GM19467 (cell line): ENCODE measurements around the gene CABS1.
A peak's percentile ranks its signal among the peaks of the same experiment; 100 is the strongest.

Experiments
- ATAC-seq: cut with Tn5 transposase; IDR thresholded peaks from one replicate; pipeline ENCODE4 v1.9.1; 2021; ENCODE audit warnings: mild to moderate bottlenecking, moderate library complexity; ENCODE audit not compliant: unreplicated experiment

Gene CABS1

DNA sequence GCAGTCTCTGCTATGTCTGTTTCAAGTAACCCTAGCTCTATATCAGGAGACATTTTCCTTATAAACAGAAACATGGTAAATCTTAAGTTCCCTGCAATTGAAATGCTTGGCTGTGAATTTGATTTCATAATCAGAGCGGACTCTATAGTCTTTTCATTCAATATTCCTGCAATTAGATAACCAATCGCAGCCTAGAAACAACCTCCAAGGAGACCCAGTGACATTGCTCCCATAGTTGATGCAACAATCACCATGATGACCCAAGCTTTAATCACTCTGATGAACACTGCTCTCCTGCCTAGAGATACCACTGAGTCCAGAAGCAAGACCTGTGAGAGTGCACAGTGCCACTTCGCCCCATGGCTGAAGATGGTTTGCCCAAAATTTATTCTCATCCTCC lies at the start of gene CABS1:
Gene CABS1 (plus strand): TSS at position 301 of the 400 bp plus-strand sequence. CDS start 59 bp downstream, at position 360.
- no peak for ATAC-seq

DNA sequence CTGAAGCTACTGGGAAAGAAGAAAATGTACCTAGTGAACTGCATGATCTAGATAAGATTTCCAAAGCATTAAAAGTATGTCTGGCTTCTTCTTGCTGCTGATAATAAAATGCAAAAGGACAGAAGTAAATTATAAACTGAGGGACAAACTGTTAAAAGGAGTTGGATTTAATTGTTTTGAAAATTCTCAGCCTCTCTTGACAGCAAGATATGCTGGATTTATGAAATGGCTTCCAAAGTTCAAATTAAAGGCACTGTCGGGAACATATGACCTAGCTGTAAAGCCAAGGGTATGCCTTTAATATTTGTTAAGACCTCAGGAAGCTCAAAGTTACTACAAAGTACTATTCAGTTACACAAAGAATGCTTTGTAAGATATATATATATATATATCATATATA lies 46.1 kb upstream of the CABS1 start:
- ATAC-seq, result no peak

DNA sequence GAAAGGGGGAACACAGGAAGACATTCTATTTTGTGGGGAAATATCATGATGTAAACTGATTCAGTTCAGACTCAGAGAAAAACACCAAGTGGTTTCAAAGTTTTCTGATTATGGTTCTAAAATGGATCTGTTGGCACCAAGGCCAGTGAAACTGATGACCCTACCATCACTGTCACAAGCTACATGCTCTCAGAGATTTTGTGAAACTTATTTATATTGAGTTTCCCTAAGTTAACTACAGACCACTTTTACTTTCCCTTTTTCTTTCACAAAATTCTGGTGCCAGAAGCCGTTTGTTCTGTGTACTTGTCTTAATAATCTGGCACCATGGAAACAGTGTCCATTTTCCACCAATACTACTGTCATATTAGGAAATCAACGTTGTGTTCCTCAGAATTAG lies 43.4 kb upstream of the CABS1 start:
- no peak for ATAC-seq

- ATAC-seq, result no peak
Measured at GRCh38 chr4:70297576-70297975, 37.2 kb upstream of the CABS1 start.

DNA sequence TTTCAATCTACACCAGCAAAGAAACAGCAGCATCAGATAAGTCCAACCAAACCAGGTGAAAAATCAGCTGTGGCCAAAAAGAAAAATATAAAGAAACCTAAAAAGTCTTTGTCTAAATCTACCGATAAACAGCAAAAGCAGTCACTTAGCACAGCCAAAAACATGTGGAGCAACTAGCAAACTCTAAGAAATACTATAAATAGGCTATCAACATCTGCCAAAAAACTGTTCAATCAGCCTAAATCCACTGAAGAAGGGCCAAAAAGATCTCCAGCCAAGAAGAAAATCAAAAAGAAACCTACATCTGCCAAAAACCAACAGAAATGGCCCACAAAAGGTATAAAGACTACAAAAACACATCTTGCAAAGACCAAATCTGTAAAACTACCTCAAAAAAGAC lies 36.7 kb upstream of the CABS1 start:
- no peak for ATAC-seq

- ATAC-seq, result no peak
Measured at GRCh38 chr4:70299643-70300042, 35.1 kb upstream of the CABS1 start.

DNA sequence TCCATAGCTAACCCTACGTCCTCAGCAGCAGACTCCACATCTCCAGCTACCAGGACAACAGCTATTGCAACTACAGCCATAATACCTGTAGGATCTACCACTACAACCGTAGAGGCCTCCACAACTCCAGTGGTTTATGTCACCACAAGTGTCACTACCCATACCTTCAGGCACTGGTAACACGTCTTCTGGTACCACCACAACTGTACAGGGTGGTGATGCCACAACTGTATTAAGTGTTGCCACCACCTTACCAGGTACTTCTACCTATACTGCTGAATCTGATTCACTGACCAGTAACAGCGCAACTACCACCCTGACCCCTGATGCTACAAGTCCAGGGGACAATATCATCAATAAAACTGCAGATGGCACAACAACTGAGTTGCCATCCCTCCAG lies 34.6 kb upstream of the CABS1 start:
- no peak for ATAC-seq

GRCh38 chr4:70303090-70303489 lies 31.7 kb upstream of the CABS1 start:
- no peak for ATAC-seq

DNA sequence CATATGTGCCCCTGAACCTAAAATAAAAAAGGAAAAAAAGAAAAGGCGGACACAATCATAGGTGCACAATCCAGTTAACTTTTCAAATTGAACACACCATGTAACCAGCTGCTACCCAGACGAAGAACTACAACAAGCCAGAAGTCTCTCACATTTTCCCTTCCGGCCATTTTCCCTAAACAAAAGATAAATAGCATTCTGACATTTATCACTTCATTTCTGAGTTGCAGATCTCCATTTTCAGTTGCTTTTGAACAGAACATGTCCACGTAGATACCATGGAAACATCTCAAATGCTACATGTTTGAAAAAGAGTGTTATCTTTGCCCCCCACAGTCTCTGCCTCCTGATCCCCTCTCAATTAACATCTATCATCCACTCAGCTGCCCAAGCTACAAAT lies 29.2 kb upstream of the CABS1 start:
- ATAC-seq, result no peak

GRCh38 chr4:70306076-70306475 lies 28.7 kb upstream of the CABS1 start:
- no peak for ATAC-seq

- ATAC-seq, result no peak
Measured at GRCh38 chr4:70313736-70314135, 21.0 kb upstream of the CABS1 start.

- ATAC-seq, result peak; percentile 81
Measured at GRCh38 chr4:70315928-70316327, 18.9 kb upstream of the CABS1 start.

- ATAC-seq, result no peak
Measured at GRCh38 chr4:70326052-70326451, 8.7 kb upstream of the CABS1 start.

DNA sequence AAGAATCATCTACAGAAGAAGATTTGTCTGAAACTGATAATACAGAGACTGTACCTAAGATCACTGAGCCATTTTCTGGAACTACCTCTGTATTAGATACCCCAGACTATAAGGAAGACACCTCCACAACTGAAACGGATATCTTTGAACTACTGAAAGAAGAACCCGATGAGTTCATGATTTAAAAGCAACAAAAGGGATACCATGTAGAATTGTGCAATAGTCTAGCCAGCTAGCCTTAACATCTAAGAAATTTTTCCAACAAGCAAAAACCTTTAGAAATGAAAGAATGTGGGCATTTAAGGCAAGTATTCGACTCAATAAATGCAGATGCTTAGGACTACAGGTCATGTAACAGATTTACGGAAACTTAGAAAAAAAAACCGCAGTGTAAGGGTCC lies 1.3 kb downstream of the CABS1 start:
- ATAC-seq, result no peak

GRCh38 chr4:70337886-70338420 lies 3.2 kb downstream of the CABS1 start:
- ATAC-seq, result no peak

DNA sequence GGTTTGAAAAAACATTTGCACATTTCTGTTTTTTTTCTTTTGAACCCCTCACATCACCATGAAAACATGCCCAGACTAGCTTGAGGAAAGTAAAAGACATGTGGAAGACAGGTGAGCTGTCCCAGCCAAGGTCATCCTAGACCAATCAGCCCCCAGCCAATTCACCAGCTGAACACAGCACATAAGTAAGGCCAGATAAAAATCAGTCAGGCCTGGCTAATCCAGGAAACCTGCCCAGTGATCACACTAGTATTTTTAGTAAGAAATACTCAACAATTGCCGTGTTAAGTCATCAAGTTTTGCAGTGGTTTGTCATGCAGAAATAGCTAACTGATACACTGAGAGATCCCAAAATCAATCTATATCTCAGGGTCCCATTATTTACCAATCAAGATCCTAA lies 21.4 kb downstream of the CABS1 start:
- no peak for ATAC-seq

DNA sequence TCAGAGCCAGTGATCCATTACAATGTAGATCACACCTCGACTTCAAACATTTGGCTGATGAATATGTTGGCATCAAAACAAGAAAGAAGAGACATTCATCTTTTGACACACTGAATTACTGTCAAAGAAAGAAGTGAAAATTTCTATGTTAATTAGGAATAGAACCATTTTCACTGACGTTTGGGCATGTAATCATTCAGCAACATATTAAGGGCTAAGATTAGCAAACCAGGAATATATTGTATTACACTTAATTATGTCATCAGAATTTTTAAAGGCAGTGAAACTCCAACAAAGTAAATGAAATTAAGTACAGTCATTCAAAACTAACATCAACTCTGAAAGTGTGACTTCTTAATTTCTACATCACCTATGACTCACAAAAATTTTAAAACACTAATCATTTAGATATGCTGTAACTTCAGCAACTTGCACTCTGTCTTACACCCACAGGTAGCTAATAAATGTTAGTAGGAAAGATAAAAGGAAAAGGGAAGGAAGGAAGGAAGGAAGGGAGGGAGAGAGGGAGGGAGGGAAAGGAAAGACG lies 24.4 kb downstream of the CABS1 start:
- ATAC-seq, result no peak

DNA sequence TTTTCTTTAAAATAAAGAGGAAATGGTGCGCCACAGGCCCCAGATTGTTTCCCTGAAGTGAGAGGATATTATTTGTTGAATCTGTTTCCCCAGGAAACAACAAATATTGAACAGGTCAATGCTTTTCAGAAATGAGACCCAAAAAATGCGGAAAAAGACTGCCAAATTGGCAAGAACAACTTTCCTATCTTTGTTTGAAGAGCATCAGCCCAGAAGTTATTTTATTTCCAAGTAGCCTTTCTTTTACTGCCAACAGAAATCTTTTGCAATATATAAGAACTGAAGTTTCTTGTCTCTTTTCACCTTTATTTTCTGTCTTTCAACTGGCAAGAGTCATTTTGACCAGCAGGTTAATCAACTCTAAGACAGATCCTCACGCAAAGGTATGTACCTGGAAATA lies 25.7 kb downstream of the CABS1 start, which contains the start of gene SMR3A:
Gene SMR3A (plus strand): TSS at position 301 of the 400 bp plus-strand sequence. CDS start 1,356 bp downstream, outside the sequence.
- no peak for ATAC-seq

GRCh38 chr4:70364002-70364401 lies 29.2 kb downstream of the CABS1 start:
- ATAC-seq, result no peak

DNA sequence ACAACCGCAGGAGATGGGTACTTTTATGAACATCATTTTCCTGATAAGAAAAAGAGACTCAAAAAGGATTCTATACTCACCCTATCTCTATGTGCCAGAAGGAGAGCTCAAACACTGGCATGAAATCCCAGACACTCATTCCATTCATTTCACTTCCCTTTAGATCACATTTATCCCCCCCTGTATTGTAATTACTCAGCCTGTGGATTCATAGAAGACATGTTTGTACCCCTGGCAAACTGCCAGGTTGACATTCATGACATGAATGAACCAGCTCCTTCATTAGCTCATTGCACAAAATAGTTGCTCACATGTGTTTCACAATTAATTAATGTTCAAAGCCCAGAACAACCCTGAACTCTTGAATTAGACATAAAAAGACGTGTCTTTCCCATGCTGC lies 30.7 kb downstream of the CABS1 start:
- ATAC-seq, result no peak

DNA sequence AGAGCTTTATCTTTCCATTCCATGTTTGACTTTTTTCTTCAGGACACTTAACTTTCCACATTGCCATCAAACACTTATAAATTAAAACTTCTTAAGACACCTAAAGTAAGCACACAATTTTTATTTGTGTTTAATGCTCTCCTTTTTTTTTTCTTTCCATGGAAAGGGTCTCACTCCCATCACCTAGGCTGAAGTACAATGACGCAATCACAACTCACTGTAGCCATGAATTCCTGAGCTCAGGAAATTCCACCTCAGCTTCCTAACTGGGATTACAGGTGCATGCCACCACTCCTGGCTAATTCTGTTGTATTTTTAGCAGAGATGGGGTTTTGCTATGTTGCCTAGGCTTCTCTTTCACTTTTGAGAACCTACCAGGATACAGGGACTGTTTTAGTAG lies 33.0 kb downstream of the CABS1 start:
- no peak for ATAC-seq

- no peak for ATAC-seq
Measured at GRCh38 chr4:70371987-70372386, 37.2 kb downstream of the CABS1 start.

- no peak for ATAC-seq
Measured at GRCh38 chr4:70372760-70373159, 38.0 kb downstream of the CABS1 start.
